Measurements from ENCODE around the gene PNPLA5. TPM values are rescaled to one million over a fixed set of nuclear protein-coding genes. Genes with fewer than 3 reads are reported as not detected.

The PNPLA5 gene
- total and polyA plus RNA-seq, 2 of the 13 experiments (the other 11 are each of a cell fraction or from before 2014, with no cell fraction given), result not detected

DNA sequence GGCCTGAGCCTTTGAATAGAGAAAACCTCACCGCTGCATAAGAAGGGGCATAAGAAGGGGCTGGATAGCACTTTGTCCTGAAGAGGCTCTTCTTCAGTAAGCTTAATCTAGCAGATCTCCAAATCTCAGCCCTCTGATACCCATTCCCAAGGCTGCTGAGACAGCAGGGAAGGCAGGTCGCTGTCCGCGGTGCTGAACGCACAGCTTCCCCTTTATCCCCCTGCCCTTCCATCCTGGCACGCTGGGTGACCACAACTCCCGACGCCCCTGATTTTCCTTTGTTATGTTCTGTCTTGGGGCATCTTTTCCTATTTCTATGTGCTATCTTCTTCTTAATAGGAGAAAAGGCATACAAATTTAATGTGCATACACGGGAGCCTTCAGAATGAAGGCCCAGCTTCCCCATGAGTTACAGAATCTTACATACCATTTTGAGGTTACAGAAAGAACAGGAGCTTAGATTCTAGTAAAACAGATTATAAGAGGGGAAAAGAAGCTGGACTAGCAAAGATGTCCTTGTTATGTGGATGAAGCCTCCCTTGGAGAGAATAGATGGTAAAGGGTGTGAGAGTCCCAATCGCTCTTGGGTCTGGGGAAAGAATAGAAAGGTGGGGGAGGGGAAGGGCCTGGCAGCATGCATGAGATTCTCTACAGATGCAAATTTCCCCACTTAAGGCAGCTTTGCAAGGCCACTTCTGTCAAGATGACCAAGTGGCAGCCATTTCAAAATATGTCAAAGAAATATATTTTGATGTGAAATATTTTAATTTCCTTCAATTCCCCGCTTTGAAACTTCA, 23.8 kb downstream of the PNPLA5 start (continued):
- TF ChIP-seq JARID2 (CRISPR knock-in tag; IDR thresholded peaks at IDR 0.05; ENCODE audit: insufficient replicate concordance) (no peak), SOX6 (IDR thresholded peaks at IDR 0.05) (no peak), SOX6 (CRISPR knock-in tag; IDR thresholded peaks at IDR 0.05) (no peak), CBX1 (IDR thresholded peaks at IDR 0.05; ENCODE audit: low read depth) (no peak), ZNF768 (CRISPR knock-in tag; IDR thresholded peaks at IDR 0.05) (no peak), ZNF703 (CRISPR knock-in tag; IDR thresholded peaks at IDR 0.05; ENCODE audit: borderline replicate concordance) (no peak), SSRP1 (CRISPR knock-in tag; IDR thresholded peaks at IDR 0.05) (no peak), ZNF17 (CRISPR knock-in tag; IDR thresholded peaks at IDR 0.05) (no peak), GFI1 (CRISPR knock-in tag; IDR thresholded peaks at IDR 0.05; ENCODE audit: borderline replicate concordance) (no peak), HMGA1 (CRISPR knock-in tag; conservative IDR thresholded peaks at IDR 0.05) (no peak), RXRA (CRISPR knock-in tag; IDR thresholded peaks at IDR 0.05) (no peak), ZNF878 (CRISPR knock-in tag; IDR thresholded peaks at IDR 0.05) (peak; percentile 48; the same call in 1 of the 2 replicates), ZKSCAN1 (IDR thresholded peaks at IDR 0.05; ENCODE audit: low read length) (no peak), PLRG1 (conservative IDR thresholded peaks at IDR 0.05) (no peak), HNRNPL (IDR thresholded peaks at IDR 0.05; ENCODE audit: low read depth, low read length) (no peak)
- TF ChIP-seq, protein P1, sequence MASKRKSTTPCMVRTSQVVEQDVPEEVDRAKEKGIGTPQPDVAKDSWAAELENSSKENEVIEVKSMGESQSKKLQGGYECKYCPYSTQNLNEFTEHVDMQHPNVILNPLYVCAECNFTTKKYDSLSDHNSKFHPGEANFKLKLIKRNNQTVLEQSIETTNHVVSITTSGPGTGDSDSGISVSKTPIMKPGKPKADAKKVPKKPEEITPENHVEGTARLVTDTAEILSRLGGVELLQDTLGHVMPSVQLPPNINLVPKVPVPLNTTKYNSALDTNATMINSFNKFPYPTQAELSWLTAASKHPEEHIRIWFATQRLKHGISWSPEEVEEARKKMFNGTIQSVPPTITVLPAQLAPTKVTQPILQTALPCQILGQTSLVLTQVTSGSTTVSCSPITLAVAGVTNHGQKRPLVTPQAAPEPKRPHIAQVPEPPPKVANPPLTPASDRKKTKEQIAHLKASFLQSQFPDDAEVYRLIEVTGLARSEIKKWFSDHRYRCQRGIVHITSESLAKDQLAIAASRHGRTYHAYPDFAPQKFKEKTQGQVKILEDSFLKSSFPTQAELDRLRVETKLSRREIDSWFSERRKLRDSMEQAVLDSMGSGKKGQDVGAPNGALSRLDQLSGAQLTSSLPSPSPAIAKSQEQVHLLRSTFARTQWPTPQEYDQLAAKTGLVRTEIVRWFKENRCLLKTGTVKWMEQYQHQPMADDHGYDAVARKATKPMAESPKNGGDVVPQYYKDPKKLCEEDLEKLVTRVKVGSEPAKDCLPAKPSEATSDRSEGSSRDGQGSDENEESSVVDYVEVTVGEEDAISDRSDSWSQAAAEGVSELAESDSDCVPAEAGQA (IDR thresholded peaks at IDR 0.05; ENCODE audit: low read depth), result no peak
- TF ChIP-seq, protein P1 (CRISPR knock-in tag; IDR thresholded peaks at IDR 0.05; ENCODE audit: borderline replicate concordance), result 0 out of 2 replicates have a peak, but pooled peaks have one; percentile 77
- TF ChIP-seq, protein P2, sequence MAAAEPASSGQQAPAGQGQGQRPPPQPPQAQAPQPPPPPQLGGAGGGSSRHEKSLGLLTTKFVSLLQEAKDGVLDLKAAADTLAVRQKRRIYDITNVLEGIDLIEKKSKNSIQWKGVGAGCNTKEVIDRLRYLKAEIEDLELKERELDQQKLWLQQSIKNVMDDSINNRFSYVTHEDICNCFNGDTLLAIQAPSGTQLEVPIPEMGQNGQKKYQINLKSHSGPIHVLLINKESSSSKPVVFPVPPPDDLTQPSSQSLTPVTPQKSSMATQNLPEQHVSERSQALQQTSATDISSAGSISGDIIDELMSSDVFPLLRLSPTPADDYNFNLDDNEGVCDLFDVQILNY (CRISPR knock-in tag; conservative IDR thresholded peaks at IDR 0.05), result no peak

All from HepG2 (cell line).